ENCODE results near the gene TTC1. TPM values are rescaled to one million over a fixed set of nuclear protein-coding genes. Genes with fewer than 3 reads are reported as not detected.

TTC1 gene
- total and polyA plus RNA-seq, 2 of the 8 experiments (the other 6 are each of a cell fraction or from before 2014, with no cell fraction given): 25.1 to 63.9 TPM

DNA sequence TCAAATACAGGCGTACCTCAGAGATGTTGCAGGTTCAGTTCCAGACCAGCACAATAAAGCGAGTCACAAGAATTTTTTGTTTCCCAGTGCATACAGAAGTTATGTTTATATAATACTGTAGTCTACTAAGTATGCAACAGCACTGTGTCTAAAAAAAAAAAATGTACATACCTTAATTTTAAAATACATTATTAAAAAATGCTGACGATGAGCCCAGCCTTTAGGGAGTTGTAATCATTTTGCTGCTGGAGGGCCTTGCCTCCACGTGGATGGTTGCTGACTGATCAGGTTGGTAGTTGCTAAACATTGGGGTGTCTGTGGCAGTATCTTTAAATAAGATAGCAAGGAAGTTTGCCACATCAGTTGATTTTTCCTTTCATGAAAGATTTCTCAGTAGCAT lies 48.3 kb downstream of the TTC1 start (continued):
- TF ChIP-seq, protein P1, sequence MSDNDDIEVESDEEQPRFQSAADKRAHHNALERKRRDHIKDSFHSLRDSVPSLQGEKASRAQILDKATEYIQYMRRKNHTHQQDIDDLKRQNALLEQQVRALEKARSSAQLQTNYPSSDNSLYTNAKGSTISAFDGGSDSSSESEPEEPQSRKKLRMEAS (IDR thresholded peaks at IDR 0.05): no peak
- no peak for TF ChIP-seq CTBP2 (IDR thresholded peaks at IDR 0.05; ENCODE audit: borderline replicate concordance, insufficient read depth, insufficient read length, low read length)
- TF ChIP-seq CHD7 (IDR thresholded peaks at IDR 0.05; ENCODE audit: insufficient replicate concordance, low read length): no peak

All from H1 (cell line).